OCI-LY1 (cell line): ENCODE results near the gene USO1.

Source experiments
- H2AFZ ChIP-seq: fragments of 200-600 bp; sonication (generic), shearing (Covaris generic); 2 replicates; pipeline ENCODE4 v1.6.0; 2014; ENCODE audit warnings: antibody characterized with exemption, mild to moderate bottlenecking, low read length
- H3F3A ChIP-seq: fragments of 200-600 bp; sonication (generic), shearing (Covaris generic); 2 replicates; pipeline ENCODE4 v1.6.0; 2014; ENCODE audit warnings: mild to moderate bottlenecking, antibody characterized with exemption, low read length, moderate library complexity; ENCODE audit not compliant: insufficient read depth
- H3K27ac ChIP-seq: fragments of 200-600 bp; sonication (generic); 2 replicates; pipeline ENCODE4 v1.5.1; 2014; ENCODE audit warnings: low read length, mixed run types, mild to moderate bottlenecking, low read depth; ENCODE audit not compliant: poor library complexity, severe bottlenecking
- H3K27me3 ChIP-seq: fragments of 200-600 bp; sonication (generic); 2 replicates; pipeline ENCODE4 v1.6.0; 2014; ENCODE audit warnings: antibody characterized with exemption, mild to moderate bottlenecking, low read length, moderate library complexity; ENCODE audit not compliant: insufficient read depth
- H3K36me3 ChIP-seq: fragments of 200-600 bp; sonication (generic); 2 replicates; pipeline ENCODE4 v1.6.1; 2014; ENCODE audit warnings: mild to moderate bottlenecking, antibody characterized with exemption, low read length, moderate library complexity, mixed read lengths; ENCODE audit not compliant: insufficient read depth
- H3K4me1 ChIP-seq: fragments of 200-600 bp; sonication (generic); 2 replicates; pipeline ENCODE4 v1.5.1; 2014; ENCODE audit warnings: mild to moderate bottlenecking, low read length, moderate library complexity; ENCODE audit not compliant: insufficient read depth, severe bottlenecking
- H3K4me2 ChIP-seq: fragments of 200-600 bp; sonication (generic), shearing (Covaris generic); 2 replicates; pipeline ENCODE4 v1.6.1; 2014; ENCODE audit warnings: low read length
- H3K4me3 ChIP-seq: fragments of 200-600 bp; sonication (generic); 2 replicates; pipeline ENCODE4 v1.5.1; 2014; ENCODE audit warnings: low read length, low read depth, mild to moderate bottlenecking, mixed read lengths; ENCODE audit not compliant: poor library complexity, severe bottlenecking
- H3K79me2 ChIP-seq: fragments of 200-600 bp; shearing (Covaris generic); 2 replicates; pipeline ENCODE4 v1.6.1; 2016; ENCODE audit warnings: mixed run types, low read length, mixed read lengths; ENCODE audit not compliant: insufficient read depth
- H3K9ac ChIP-seq: fragments of 200-600 bp; sonication (generic), shearing (Covaris generic); 2 replicates; pipeline ENCODE4 v1.6.1; 2014; ENCODE audit warnings: mild to moderate bottlenecking, low read length, mixed read lengths
- H3K9me2 ChIP-seq: fragments of 200-600 bp; sonication (generic), shearing (Covaris generic); 2 replicates; pipeline ENCODE4 v1.6.1; 2014; ENCODE audit warnings: low read depth, mild to moderate bottlenecking, low read length, mixed read lengths
- H3K9me3 ChIP-seq: fragments of 200-600 bp; shearing (Covaris generic); 2 replicates; pipeline ENCODE4 v1.6.1; 2014; ENCODE audit warnings: low read length, mixed read lengths
- H4K20me1 ChIP-seq: fragments of 200-600 bp; sonication (generic), shearing (Covaris generic); 2 replicates; pipeline ENCODE4 v1.6.0; 2016; ENCODE audit warnings: mild to moderate bottlenecking, low read length; ENCODE audit not compliant: insufficient read depth
- EZH2 ChIP-seq: fragments of 200-600 bp; sonication (generic), shearing (Covaris generic); IDR thresholded peaks from 2 replicates; pipeline ENCODE4 v1.8.0; 2017; ENCODE audit warnings: borderline replicate concordance, mixed run types, mild to moderate bottlenecking, antibody characterized with exemption, low read length, moderate library complexity, mixed read lengths
- TF ChIP-seq, protein P1 (sequence below): fragments of 200-600 bp; sonication (generic), shearing (Covaris generic); IDR thresholded peaks from 2 replicates; pipeline ENCODE4 v1.5.1; 2017; ENCODE audit warnings: mild to moderate bottlenecking, antibody characterized with exemption, low read length, moderate library complexity, mixed read lengths

Gene USO1

DNA sequence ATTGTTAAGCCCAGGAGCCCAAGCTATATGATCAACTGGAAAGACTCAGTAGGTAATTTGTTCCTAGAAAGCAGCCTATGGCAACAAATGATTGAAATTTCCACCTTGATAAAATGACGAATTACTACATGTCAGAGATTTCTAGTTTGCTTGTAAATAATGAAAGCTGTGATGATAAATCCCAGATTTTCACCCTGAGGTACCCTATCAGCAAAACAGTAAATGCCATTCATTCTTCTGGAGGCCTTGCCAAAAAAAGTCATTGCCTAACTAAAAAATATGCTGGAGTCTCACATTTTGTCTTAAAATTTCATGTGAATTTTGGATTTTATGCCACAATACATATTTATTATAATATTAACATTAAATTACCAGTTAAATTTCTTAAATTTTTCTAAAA is 106.5 kb downstream of the USO1 start:
- Histone ChIP-seq H3K36me3 (no peaks in the 10 kb centered on the region), H3K9me2 (no peaks in the 10 kb centered on the region), H3K27me3 (no peaks in the 10 kb centered on the region), H3K79me2 (no peaks in the 10 kb centered on the region), H3F3A (no peaks in the 10 kb centered on the region), H3K9me3 (no peaks in the 10 kb centered on the region), H3K4me2 (no peak overlapping the region), H4K20me1 (no peaks in the 10 kb centered on the region), H3K4me1 (no peaks in the 10 kb centered on the region), H3K27ac (no peak overlapping the region), H3K4me3 (no peak overlapping the region), H3K9ac (no peak overlapping the region), H2AFZ (no peak overlapping the region)
- TF ChIP-seq EZH2 = no peak
- TF ChIP-seq, protein P1, sequence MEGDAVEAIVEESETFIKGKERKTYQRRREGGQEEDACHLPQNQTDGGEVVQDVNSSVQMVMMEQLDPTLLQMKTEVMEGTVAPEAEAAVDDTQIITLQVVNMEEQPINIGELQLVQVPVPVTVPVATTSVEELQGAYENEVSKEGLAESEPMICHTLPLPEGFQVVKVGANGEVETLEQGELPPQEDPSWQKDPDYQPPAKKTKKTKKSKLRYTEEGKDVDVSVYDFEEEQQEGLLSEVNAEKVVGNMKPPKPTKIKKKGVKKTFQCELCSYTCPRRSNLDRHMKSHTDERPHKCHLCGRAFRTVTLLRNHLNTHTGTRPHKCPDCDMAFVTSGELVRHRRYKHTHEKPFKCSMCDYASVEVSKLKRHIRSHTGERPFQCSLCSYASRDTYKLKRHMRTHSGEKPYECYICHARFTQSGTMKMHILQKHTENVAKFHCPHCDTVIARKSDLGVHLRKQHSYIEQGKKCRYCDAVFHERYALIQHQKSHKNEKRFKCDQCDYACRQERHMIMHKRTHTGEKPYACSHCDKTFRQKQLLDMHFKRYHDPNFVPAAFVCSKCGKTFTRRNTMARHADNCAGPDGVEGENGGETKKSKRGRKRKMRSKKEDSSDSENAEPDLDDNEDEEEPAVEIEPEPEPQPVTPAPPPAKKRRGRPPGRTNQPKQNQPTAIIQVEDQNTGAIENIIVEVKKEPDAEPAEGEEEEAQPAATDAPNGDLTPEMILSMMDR = no peak

DNA sequence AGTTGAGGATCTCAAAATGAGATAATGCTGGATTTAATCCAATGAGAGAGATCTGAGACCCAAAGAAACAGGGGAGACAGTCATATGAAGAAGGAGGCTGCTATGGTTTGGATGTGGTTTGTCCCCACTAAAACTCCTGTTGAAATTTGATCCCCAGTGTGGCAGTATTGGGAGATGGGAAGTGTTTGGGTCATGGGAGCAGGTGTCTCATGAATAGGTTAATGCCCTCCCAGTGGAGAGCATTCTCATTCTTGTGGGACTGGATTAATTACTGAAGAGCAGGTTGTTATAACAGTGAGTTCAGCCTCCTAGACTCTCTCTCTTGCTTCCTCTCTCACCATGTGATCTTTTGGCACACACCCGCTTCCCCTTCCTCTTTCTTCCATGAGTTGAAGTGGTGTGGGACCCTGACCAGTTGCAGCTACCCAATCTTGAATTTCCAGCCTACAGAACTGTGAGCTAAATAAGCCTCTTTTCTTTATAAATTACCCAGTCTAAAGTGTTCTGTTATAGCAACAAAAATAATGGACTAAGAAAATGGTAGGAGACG is 107.6 kb downstream of the USO1 start:
- Histone ChIP-seq H3K27me3 (no peaks in the 10 kb centered on the region), H3K79me2 (no peaks in the 10 kb centered on the region), H4K20me1 (no peaks in the 10 kb centered on the region), H3K36me3 (no peaks in the 10 kb centered on the region), H3K4me1 (no peaks in the 10 kb centered on the region), H3K4me2 (no peak overlapping the region), H3K9me3 (no peaks in the 10 kb centered on the region), H3K27ac (no peak overlapping the region), H3K9ac (no peak overlapping the region), H3F3A (no peaks in the 10 kb centered on the region), H2AFZ (no peak overlapping the region), H3K9me2 (no peaks in the 10 kb centered on the region), H3K4me3 (no peak overlapping the region)
- no peak for TF ChIP-seq EZH2
- TF ChIP-seq, protein P1 = no peak

DNA sequence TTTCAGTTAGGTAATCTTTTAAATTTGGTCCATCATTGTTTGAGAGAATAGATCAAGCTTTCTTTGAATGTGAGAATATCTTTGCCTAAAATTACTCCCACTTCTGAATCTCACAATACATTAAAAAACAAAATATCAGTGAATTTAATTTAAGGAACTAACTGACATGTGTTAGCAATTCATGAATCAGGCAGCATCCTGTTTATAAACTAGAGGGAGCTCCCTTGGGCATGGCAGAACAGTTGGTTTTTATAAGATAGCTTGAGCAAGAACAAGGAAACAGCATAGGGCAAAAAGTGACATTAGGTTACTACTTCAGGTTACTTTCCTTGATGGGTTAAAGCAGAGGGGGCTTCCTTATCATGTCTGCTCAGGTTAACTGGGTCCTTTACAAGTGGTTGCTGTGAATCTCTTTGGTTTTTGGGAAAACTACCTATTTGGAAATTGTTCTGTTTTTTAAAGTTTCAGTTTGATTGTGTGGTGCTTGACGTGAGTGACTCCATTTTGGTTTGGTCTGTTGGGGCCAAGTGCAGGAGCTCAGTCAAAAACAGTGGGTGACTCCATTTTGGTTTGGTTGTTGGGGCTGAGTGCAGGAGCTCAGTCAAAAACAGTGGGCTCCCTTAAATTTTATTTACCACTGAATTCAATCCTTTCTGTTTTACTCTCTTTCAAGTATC is 109.9 kb downstream of the USO1 start:
- Histone ChIP-seq H2AFZ (no peak overlapping the region; the same call in 1 of the 2 replicates), H3K4me2 (no peak overlapping the region), H3K27me3 (no peaks in the 10 kb centered on the region), H3K79me2 (no peaks in the 10 kb centered on the region), H3F3A (no peaks in the 10 kb centered on the region), H3K9me2 (no peaks in the 10 kb centered on the region), H3K9me3 (no peaks in the 10 kb centered on the region), H3K27ac (no peak overlapping the region), H4K20me1 (no peaks in the 10 kb centered on the region), H3K36me3 (no peaks in the 10 kb centered on the region), H3K9ac (no peak overlapping the region), H3K4me1 (no peaks in the 10 kb centered on the region), H3K4me3 (no peak overlapping the region)
- TF ChIP-seq EZH2 = no peak
- TF ChIP-seq, protein P1 = no peak
